Tibial nerve (tissue), 4 donors: ENCODE data around the gene SDR39U1.

Experiments used
- CTCF ChIP-seq, 5 experiments: fragments of 200-600 bp in 3 of 5; fragments of 450-650 bp in 2 of 5; sonication (generic) in 3 of 5; IDR thresholded peaks; one replicate each; pipeline ENCODE4 v1.5.1; 2016 to 2019; ENCODE audit warnings: antibody characterized with exemption in 5 of 5, mild to moderate bottlenecking in 3 of 5, moderate library complexity in 2 of 5
- EP300 ChIP-seq, 2 donors: sonication (generic); formaldehyde crosslinking; IDR thresholded peaks; one replicate each; pipeline ENCODE4 v1.6.1; 2017; ENCODE audit warnings: antibody characterized with exemption in 2 of 2, mild to moderate bottlenecking in 1 of 2
- POLR2A ChIP-seq, 2 donors: fragments of 450-650 bp; IDR thresholded peaks; one replicate each; pipeline ENCODE4 v1.6.1; 2017; ENCODE audit warnings: antibody characterized with exemption in 2 of 2, mild to moderate bottlenecking in 2 of 2, moderate library complexity in 2 of 2

- TF ChIP-seq CTCF (IDR thresholded peaks at IDR 0.05) (peak in 2 of 5 experiments; percentile 7 to 50), POLR2A (IDR thresholded peaks at IDR 0.05) (no peak), EP300 (IDR thresholded peaks at IDR 0.05) (no peak)
These were observed 39.2 kb upstream of the SDR39U1 start for GRCh38 chr14:24481622-24482324.
